Measurements from ENCODE around the gene TRMT6. TPM values are rescaled to one million over a fixed set of nuclear protein-coding genes. Genes with fewer than 3 reads are reported as not detected.

Gene TRMT6
- total RNA-seq, 1 donor from 2014 or later, result 13.2 TPM

DNA sequence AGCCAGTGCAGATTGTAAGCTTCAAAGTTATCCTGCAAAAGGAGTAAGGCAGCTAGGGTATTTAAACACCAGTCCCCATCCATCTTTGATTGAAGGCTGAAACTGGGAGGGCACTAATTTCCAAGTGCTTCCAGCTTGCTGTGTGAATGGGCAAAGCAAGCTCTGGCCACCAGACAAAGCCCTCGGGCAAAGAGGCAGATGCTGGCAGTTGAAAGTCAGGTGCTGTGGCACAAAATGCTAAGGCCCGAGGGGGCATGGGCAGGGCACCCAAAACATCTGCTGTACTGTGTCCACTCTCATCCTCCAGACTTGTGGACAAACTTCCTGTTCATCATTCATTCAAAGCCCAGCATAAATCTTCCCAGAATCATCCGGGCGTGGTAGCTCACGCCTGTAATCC is 62.9 kb downstream of the TRMT6 start:
- no peaks in the 10 kb centered on the region for H3K9me3 Mint-ChIP-seq
- no peak overlapping the region for H3K4me3 Mint-ChIP-seq
- H3K27ac Mint-ChIP-seq, result no peak overlapping the region

More for the DNA sequence above, 62.9 kb downstream of the TRMT6 start:
- Mint-ChIP-seq H3K4me1 (no peaks in the 10 kb centered on the region), H3K27me3 (ENCODE audit: low read depth) (peaks cover 50% of the 10 kb centered on the region), H3K36me3 (no peaks in the 10 kb centered on the region)
- DNase-seq (ENCODE audit: low spot score in 2 of 2, unreplicated experiment in 2 of 2), result no peak
- TF ChIP-seq, protein P1, sequence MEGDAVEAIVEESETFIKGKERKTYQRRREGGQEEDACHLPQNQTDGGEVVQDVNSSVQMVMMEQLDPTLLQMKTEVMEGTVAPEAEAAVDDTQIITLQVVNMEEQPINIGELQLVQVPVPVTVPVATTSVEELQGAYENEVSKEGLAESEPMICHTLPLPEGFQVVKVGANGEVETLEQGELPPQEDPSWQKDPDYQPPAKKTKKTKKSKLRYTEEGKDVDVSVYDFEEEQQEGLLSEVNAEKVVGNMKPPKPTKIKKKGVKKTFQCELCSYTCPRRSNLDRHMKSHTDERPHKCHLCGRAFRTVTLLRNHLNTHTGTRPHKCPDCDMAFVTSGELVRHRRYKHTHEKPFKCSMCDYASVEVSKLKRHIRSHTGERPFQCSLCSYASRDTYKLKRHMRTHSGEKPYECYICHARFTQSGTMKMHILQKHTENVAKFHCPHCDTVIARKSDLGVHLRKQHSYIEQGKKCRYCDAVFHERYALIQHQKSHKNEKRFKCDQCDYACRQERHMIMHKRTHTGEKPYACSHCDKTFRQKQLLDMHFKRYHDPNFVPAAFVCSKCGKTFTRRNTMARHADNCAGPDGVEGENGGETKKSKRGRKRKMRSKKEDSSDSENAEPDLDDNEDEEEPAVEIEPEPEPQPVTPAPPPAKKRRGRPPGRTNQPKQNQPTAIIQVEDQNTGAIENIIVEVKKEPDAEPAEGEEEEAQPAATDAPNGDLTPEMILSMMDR (IDR thresholded peaks at IDR 0.05; ENCODE audit: unreplicated experiment), result no peak

Other genes starting within 250 kb of the TRMT6 start
- 10.0 to 11.9 TPM (median 11.6 TPM) in 3 replicates for gene SHLD1, start 200.1 kb downstream of the TRMT6 start, total RNA-seq
- 4.2 to 4.7 TPM (median 4.4 TPM) in 3 replicates for gene CHGB, start 39.0 kb downstream of the TRMT6 start, total RNA-seq
- 10.2 to 11.4 TPM (median 11.3 TPM) in 3 replicates for gene MCM8, start 119 bp upstream of the TRMT6 start, total RNA-seq
- 51.0 to 58.1 TPM (median 54.8 TPM) in 3 replicates for gene CRLS1, start 55.6 kb upstream of the TRMT6 start, total RNA-seq
- gene LRRN4, start 103.5 kb upstream of the TRMT6 start, total RNA-seq, result 75.4 to 89.5 TPM (median 78.8 TPM) in 3 replicates
- 21.9 to 24.7 TPM (median 22.4 TPM) in 3 replicates for gene FERMT1, start 172.5 kb upstream of the TRMT6 start, total RNA-seq